PFSK-1 (cell line): ENCODE data around the gene KNOP1.

ENCODE experiments used
- FOXP2 ChIP-seq: optimal IDR thresholded peaks from 2 replicates; pipeline ENCODE3; 2011; ENCODE audit warnings: borderline replicate concordance, control low read depth, inconsistent platforms; ENCODE audit not compliant: insufficient read depth; ENCODE audit errors: extremely low read length, extremely low read depth
- POLR2AphosphoS5 ChIP-seq: IDR thresholded peaks from 2 replicates; pipeline ENCODE4 v1.6.1; 2012; ENCODE audit warnings: low read depth, mild to moderate bottlenecking, control low read depth, low read length, moderate library complexity
- SIN3A ChIP-seq: IDR thresholded peaks from 2 replicates; pipeline ENCODE4 v1.6.1; 2012; ENCODE audit warnings: mild to moderate bottlenecking, low read length, moderate library complexity, borderline replicate concordance; ENCODE audit not compliant: insufficient read depth
- TAF1 ChIP-seq: IDR thresholded peaks from 2 replicates; pipeline ENCODE4 v1.6.1; 2012; ENCODE audit warnings: low read length, control low read depth, borderline replicate concordance; ENCODE audit not compliant: insufficient read depth
- TF ChIP-seq, protein P1 (sequence below), 2 experiments: IDR thresholded peaks; 2 replicates each; pipeline versions ENCODE4 v1.6.1 to v1.8.0; 2011 to 2012; ENCODE audit warnings: low read depth in 2 of 2, low read length in 2 of 2, control low read depth in 1 of 2, inconsistent platforms in 1 of 2, mild to moderate bottlenecking in 1 of 2, moderate library complexity in 1 of 2; ENCODE audit not compliant: insufficient read depth in 1 of 2

The KNOP1 gene

DNA sequence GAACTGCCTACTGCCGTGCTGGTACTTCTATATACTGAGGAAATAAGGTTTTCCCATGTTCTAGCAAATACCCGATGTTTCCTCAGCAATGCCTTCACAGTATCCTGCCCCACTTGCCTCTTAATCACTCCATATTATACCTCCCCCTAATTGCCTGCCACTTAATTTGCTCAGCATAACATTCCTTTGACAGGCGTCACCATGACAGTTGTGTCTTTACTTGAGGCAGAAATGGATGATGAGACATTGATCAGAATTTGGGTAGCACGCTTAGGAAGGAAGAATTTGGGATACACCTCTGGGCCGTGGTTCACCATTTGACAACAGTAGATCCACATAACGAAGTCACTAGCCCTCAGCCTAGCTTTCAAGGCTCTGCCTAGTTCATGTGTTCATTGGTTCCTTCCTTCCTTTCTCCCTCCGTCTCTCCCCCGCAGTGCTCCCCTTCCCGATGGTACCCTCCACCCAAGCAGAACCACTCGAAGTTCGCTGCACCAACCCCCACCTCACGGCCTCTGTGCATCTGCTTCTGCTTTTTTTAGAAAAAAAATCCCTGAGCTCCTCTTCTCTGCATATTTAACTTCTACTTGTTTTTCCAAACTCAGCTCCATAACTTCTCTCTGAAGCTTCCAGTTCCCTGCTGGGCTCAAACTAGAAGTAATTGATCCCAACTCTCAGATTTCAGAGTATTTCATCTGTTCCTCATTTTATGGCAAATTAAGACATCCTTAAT lies 19.4 kb upstream of the KNOP1 start:
- TF ChIP-seq FOXP2: no peak
- no peak for TF ChIP-seq TAF1
- TF ChIP-seq POLR2AphosphoS5: no peak
- TF ChIP-seq SIN3A: no peak
- TF ChIP-seq, protein P1, sequence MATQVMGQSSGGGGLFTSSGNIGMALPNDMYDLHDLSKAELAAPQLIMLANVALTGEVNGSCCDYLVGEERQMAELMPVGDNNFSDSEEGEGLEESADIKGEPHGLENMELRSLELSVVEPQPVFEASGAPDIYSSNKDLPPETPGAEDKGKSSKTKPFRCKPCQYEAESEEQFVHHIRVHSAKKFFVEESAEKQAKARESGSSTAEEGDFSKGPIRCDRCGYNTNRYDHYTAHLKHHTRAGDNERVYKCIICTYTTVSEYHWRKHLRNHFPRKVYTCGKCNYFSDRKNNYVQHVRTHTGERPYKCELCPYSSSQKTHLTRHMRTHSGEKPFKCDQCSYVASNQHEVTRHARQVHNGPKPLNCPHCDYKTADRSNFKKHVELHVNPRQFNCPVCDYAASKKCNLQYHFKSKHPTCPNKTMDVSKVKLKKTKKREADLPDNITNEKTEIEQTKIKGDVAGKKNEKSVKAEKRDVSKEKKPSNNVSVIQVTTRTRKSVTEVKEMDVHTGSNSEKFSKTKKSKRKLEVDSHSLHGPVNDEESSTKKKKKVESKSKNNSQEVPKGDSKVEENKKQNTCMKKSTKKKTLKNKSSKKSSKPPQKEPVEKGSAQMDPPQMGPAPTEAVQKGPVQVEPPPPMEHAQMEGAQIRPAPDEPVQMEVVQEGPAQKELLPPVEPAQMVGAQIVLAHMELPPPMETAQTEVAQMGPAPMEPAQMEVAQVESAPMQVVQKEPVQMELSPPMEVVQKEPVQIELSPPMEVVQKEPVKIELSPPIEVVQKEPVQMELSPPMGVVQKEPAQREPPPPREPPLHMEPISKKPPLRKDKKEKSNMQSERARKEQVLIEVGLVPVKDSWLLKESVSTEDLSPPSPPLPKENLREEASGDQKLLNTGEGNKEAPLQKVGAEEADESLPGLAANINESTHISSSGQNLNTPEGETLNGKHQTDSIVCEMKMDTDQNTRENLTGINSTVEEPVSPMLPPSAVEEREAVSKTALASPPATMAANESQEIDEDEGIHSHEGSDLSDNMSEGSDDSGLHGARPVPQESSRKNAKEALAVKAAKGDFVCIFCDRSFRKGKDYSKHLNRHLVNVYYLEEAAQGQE (IDR thresholded peaks at IDR 0.05; ENCODE audit: insufficient read depth in 1 of 2, low read depth in 2 of 2, low read length in 2 of 2): no peak

DNA sequence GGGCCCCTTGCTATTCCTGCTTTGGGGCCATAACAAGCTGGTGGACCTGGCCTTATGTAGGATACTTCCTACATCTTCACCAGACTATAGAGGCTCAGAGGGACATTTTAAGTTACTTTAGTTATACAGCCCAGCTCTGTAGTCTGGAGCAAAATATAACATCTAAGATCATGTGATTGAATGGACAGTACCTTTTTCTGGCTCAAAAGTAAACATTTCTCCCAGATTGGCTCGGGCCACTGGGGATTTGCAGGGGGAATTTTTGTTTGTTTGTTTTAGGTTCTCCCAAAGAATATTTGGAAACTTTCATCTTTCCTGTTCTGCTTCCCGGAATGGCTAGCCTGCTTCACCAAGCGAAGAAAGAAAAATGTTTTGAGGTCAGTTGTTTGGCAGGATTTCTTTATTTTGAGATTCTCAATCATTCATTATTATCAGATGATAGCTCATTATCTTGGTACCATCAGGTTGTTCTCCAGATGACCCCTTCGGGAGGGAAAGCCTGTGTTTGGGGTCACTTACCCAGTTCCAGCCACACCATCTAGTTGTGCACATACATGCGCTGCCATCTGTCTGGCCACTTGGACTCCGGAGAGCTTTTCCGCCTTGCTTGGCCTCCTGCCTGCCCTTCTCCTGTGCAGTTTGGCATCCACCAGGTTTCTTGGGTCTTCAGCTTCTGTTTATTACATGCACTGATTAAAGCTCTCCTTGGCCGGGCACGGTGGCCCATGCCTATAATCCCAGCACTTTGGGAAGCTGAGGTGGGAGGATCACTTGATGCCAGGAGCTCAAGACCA lies 17.2 kb upstream of the KNOP1 start:
- no peak for TF ChIP-seq POLR2AphosphoS5
- TF ChIP-seq, protein P1 (IDR thresholded peaks at IDR 0.05; ENCODE audit: insufficient read depth in 1 of 2, low read depth in 2 of 2, low read length in 2 of 2): no peak
- no peak for TF ChIP-seq FOXP2
- no peak for TF ChIP-seq SIN3A
- TF ChIP-seq TAF1: no peak

DNA sequence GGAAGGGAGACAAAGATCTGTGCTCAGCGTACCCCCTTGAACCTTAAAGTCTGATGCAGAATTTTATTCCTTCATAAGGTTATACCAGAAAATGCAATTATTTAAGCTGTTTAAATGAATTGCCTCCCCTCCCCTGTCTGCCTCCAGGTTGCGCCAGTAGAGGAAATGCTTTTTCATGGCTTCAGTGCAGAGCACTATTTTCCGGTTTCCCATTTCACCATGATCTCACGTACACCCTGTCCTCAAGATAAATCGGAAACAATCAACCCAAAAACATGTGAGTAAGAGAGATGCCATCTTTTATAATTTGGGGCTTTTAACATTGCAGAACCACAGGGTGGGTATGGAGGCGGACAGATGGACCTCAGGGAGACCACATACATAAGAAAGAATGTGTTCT lies 15.5 kb upstream of the KNOP1 start:
- TF ChIP-seq SIN3A: no peak
- TF ChIP-seq, protein P1 (IDR thresholded peaks at IDR 0.05; ENCODE audit: insufficient read depth in 1 of 2, low read depth in 2 of 2, low read length in 2 of 2): no peak
- TF ChIP-seq FOXP2: no peak
- no peak for TF ChIP-seq POLR2AphosphoS5
- TF ChIP-seq TAF1: no peak

DNA sequence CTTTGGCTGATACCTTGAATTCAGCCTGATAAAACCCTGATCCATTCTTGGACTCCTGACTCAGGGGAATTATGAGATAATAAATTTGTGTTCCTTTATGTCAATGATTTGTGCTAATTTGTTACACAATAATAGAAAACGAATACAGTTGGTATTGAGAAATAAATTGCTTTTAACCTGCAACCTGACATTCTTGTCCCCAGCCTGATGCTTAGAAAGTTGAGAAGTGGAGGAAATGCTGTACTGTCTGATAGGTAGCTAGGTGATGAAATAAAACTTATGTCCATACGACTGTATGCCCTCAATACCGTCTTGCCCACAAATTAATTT lies 10.6 kb upstream of the KNOP1 start:
- TF ChIP-seq FOXP2: no peak

DNA sequence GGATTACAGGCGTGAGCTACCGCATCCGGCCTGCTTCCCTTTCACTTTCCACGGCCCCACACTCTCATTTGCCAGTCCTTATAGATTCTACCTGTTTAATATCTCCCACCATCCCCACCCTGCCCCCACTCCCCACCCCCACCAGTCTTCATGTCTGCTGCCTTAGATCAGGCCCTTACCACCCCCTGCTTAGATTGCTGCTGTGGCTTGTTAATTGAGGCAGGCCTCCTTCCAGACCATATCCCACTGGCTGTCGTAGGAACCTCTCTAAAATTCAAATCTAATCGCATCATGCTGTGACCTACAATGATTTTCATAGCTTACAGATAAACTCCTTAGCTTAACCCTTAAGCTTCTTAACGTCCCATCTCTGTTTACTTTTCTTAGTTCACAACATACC lies 5.0 kb upstream of the KNOP1 start:
- TF ChIP-seq, protein P1 (IDR thresholded peaks at IDR 0.05; ENCODE audit: insufficient read depth in 1 of 2, low read depth in 2 of 2, low read length in 2 of 2): no peak
- TF ChIP-seq SIN3A: no peak
- no peak for TF ChIP-seq FOXP2
- no peak for TF ChIP-seq TAF1
- no peak for TF ChIP-seq POLR2AphosphoS5
